ENCODE data around the gene TMUB1.

GRCh38 chr7:151069841-151070573, 13.3 kb downstream of the TMUB1 start:
- TF ChIP-seq POLR2A (IDR thresholded peaks at IDR 0.05; ENCODE audit: low read depth, low read length) (no peak), CTCF (IDR thresholded peaks at IDR 0.05; ENCODE audit: extremely low read depth in 1 of 2, insufficient read depth in 1 of 2, low read depth in 1 of 2, low read length in 2 of 2) (no peak), POLR2AphosphoS5 (IDR thresholded peaks at IDR 0.05; ENCODE audit: insufficient read depth, low read depth, low read length) (no peak), EZH2 (IDR thresholded peaks at IDR 0.05; ENCODE audit: borderline replicate concordance, low read depth, low read length, severe bottlenecking) (no peak), MYC (IDR thresholded peaks at IDR 0.05; ENCODE audit: low read depth, low read length) (no peak), MAX (IDR thresholded peaks at IDR 0.05; ENCODE audit: insufficient read depth, insufficient read length) (no peak)

Data from endothelial cell of umbilical vein (primary cell).